Measurements from ENCODE around the gene KCNC1. TPM values are rescaled to one million over a fixed set of nuclear protein-coding genes. Genes with fewer than 3 reads are reported as not detected.

Gene KCNC1
- total RNA-seq, 4 donors from 2014 or later, result 0.27 to 0.77 TPM; not detected in 2

DNA sequence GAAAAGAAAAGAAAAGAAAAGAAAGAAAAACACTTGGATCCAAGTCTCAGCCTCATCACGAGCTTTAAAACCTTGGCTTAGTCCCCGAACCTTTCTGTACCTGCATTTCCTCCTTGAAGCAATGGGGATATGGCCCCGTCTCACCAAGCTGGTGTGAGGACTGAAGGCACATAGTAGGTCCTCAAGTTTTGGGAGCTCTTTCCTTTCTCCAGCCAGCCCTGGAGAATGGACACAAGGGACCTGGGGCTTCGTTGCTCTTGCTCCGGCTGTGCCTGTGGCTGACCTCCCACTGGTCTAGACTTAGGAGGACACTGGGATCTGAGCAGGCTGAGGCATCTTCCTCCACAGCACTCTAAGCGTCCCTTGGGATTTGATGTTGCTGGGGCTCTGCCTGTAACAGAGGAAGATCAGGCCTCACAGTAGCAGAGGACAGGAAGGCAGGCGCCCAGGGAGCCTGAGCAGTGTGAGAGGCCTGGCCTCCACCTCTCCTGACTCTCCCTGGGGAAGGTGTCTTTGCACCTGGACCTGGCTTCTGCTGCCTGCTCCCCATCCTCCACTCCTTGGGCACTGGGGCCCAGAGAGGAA, 32.8 kb downstream of the KCNC1 start:
- Histone ChIP-seq H3K36me3 (no peaks in the 10 kb centered on the region), H3K9me3 (no peaks in the 10 kb centered on the region), H3K27me3 (no peaks in the 10 kb centered on the region), H3K27ac (no peak overlapping the region), H3K4me3 (no peak overlapping the region), H3K4me1 (no peaks in the 10 kb centered on the region)
- no peak for ATAC-seq
- WGBS, 2 donors (ENCODE audit: low coverage in 1 of 2), result 83% methylated on average over 4 to 6 of the region's 7 CpGs
- no peak for TF ChIP-seq EP300 (IDR thresholded peaks at IDR 0.05)
- TF ChIP-seq, protein P1, sequence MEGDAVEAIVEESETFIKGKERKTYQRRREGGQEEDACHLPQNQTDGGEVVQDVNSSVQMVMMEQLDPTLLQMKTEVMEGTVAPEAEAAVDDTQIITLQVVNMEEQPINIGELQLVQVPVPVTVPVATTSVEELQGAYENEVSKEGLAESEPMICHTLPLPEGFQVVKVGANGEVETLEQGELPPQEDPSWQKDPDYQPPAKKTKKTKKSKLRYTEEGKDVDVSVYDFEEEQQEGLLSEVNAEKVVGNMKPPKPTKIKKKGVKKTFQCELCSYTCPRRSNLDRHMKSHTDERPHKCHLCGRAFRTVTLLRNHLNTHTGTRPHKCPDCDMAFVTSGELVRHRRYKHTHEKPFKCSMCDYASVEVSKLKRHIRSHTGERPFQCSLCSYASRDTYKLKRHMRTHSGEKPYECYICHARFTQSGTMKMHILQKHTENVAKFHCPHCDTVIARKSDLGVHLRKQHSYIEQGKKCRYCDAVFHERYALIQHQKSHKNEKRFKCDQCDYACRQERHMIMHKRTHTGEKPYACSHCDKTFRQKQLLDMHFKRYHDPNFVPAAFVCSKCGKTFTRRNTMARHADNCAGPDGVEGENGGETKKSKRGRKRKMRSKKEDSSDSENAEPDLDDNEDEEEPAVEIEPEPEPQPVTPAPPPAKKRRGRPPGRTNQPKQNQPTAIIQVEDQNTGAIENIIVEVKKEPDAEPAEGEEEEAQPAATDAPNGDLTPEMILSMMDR (IDR thresholded peaks at IDR 0.05), result no peak
- TF ChIP-seq POLR2AphosphoS5 (IDR thresholded peaks at IDR 0.05), result no peak
- no peak for TF ChIP-seq POLR2A (IDR thresholded peaks at IDR 0.05)

DNA sequence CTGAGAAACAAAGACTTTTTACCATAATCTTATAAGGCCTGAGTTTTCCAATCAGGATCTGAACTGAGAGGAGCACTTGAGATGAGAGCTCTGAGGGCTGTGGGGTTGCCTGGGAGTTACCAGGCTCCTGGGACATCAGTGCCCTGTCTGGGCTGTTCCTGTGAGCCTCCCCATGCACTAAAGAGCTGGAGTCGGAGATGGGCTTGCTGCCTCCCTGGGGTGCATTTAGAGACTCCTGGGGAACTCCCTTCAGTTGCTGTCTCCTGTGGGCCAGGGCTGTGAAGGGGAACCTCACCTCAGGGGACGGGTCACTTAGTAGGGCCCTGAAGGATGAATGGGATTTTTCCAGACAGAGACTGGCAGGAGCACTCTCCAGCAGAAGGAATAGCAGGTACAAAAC, 33.3 kb downstream of the KCNC1 start:
- no peak for ATAC-seq
- H3K4me3 ChIP-seq, result no peak overlapping the region
- H3K27ac ChIP-seq, result no peak overlapping the region
- no peak for TF ChIP-seq POLR2A (IDR thresholded peaks at IDR 0.05)
- no peak for TF ChIP-seq POLR2AphosphoS5 (IDR thresholded peaks at IDR 0.05)
- TF ChIP-seq EP300 (IDR thresholded peaks at IDR 0.05), result no peak
- H3K9me3 ChIP-seq, result no peaks in the 10 kb centered on the region
- H3K36me3 ChIP-seq, result no peaks in the 10 kb centered on the region
- WGBS, 2 donors (ENCODE audit: low coverage in 1 of 2), result no CpG with 5 or more reads among the region's 2 CpGs
- H3K4me1 ChIP-seq, result no peaks in the 10 kb centered on the region
- no peaks in the 10 kb centered on the region for H3K27me3 ChIP-seq

DNA sequence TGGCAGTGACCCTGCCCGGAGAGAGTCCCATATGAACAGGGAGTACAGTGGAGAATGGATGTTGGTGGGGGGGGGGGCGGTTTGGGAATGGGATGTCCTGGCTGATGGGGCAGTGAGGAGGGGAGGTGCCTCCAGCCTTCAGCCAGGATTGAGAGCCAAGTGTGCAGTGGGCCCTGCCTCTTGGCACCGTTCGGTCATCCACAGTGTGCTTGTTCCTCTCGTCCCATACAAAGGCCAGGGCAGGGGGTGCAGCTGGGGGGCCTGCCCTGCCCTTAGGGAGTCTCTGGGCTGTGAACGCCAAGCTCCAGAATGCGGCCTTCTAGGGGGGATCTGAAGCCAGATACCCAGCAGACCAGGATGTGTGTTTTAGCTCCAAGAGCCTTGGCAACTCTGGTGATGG, 34.0 kb downstream of the KCNC1 start:
- H3K4me3 ChIP-seq, result no peak overlapping the region
- ATAC-seq, result no peak
- no peaks in the 10 kb centered on the region for H3K27me3 ChIP-seq
- WGBS, 2 donors (ENCODE audit: low coverage in 1 of 2), result 100% methylated on average over 2 of the region's 7 CpGs; no CpG with 5 or more reads in 1 of the 2 donors
- no peaks in the 10 kb centered on the region for H3K9me3 ChIP-seq
- H3K36me3 ChIP-seq, result no peaks in the 10 kb centered on the region
- H3K4me1 ChIP-seq, result no peaks in the 10 kb centered on the region
- no peak overlapping the region for H3K27ac ChIP-seq
- TF ChIP-seq, protein P1 (IDR thresholded peaks at IDR 0.05), result no peak
- TF ChIP-seq EP300 (IDR thresholded peaks at IDR 0.05), result no peak
- TF ChIP-seq POLR2A (IDR thresholded peaks at IDR 0.05), result no peak
- TF ChIP-seq POLR2AphosphoS5 (IDR thresholded peaks at IDR 0.05), result no peak

DNA sequence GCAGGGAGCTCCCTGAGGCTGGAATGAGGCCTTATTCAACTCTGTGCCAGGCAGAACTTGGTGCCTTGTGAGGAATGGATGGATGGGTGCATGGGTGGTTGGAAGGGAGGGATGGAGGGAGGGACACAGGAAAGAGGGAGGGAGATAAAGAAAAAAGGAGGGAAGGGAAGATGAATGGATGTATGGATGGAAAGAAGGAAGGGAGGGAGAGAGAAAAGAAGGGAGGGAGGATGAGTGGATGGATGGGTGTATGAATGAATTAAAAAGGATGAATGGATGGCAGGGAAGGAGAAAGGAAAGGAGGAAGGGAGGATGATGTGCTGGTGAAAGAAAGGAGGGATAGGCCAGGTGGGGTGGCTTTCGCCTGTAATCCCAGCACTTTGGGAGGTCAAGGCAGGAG, 34.6 kb downstream of the KCNC1 start:
- no peaks in the 10 kb centered on the region for H3K27me3 ChIP-seq
- no peak overlapping the region for H3K4me3 ChIP-seq
- H3K4me1 ChIP-seq, result no peaks in the 10 kb centered on the region
- H3K9me3 ChIP-seq, result no peaks in the 10 kb centered on the region
- H3K36me3 ChIP-seq, result no peaks in the 10 kb centered on the region
- ATAC-seq, result no peak
- WGBS, 2 donors (ENCODE audit: low coverage in 1 of 2), result 89 to 100% methylated on average over 1 of the region's 1 CpG
- TF ChIP-seq POLR2AphosphoS5 (IDR thresholded peaks at IDR 0.05) (no peak), POLR2A (IDR thresholded peaks at IDR 0.05) (no peak), EP300 (IDR thresholded peaks at IDR 0.05) (no peak)
- TF ChIP-seq, protein P1 (IDR thresholded peaks at IDR 0.05), result no peak
- no peak overlapping the region for H3K27ac ChIP-seq

DNA sequence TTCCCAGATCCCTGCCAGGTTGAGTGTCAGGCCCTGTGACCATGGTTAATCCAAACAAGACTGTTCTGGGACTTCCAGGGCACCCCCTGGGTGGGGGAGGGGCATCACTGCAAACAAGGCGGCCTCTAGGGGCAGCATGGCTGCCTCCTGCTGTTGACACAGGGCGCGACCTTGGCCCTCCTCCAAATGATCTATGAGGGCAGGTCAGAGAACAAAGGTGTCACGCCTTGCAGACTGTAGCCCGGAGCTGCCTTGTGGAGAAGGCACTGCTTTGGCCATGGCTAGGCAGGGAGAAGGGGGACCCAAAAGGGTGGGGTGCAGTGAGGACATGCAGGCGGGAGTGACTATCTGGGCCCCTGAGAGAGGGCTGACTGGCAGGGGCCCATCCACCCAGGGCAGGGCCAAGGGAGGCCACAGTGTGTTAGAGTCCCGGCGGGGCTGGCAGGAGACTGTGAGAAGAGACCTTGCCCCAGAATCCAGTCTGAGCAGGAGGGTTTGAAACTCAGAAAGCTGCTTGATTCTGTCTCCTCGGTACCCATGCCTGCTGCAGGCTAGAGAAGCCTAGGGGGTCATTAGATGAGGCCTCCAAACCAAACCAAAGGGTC, 35.6 kb downstream of the KCNC1 start:
- H3K4me1 ChIP-seq, result no peaks in the 10 kb centered on the region
- WGBS, 2 donors (ENCODE audit: low coverage in 1 of 2), result 60% methylated on average over 2 of the region's 9 CpGs; no CpG with 5 or more reads in 1 of the 2 donors
- H3K9me3 ChIP-seq, result no peaks in the 10 kb centered on the region
- H3K27ac ChIP-seq, result no peak overlapping the region
- ATAC-seq, result no peak
- TF ChIP-seq, protein P1 (IDR thresholded peaks at IDR 0.05), result no peak
- TF ChIP-seq POLR2AphosphoS5 (IDR thresholded peaks at IDR 0.05), result no peak
- TF ChIP-seq POLR2A (IDR thresholded peaks at IDR 0.05), result no peak
- no peak for TF ChIP-seq EP300 (IDR thresholded peaks at IDR 0.05)
- H3K27me3 ChIP-seq, result no peaks in the 10 kb centered on the region
- no peaks in the 10 kb centered on the region for H3K36me3 ChIP-seq
- H3K4me3 ChIP-seq, result no peak overlapping the region
